H1 (cell line): ENCODE results near the gene FOXP4. TPM values are rescaled to one million over a fixed set of nuclear protein-coding genes. Genes with fewer than 3 reads are reported as not detected.

Source experiments
- CTCF ChIA-PET: fragments of 300-600 bp; sonication (Branson Sonifier 250); formaldehyde crosslinking; loops from one replicate; lab custom pipeline; 2021; ENCODE audit not compliant: partially characterized antibody; lab: Charles Lee
- POLR2A ChIA-PET: fragments of 300-600 bp; sonication (Branson Sonifier 250); formaldehyde crosslinking; loops from one replicate; lab custom pipeline; 2021; ENCODE audit warnings: inconsistent platforms; ENCODE audit not compliant: partially characterized antibody; lab: Charles Lee
- DNase-seq, 2 experiments: peaks; one replicate each; pipeline versions ENCODE4 v3.0.0 to v3.0.0-alpha.2; 2010 to 2022; ENCODE audit warnings: low spot score in 2 of 2, low read depth in 1 of 2, mixed read lengths in 1 of 2
- FAIRE-seq: peaks from 2 replicates; lab custom pipeline; 2011; peaks lifted over from hg19 to GRCh38; lab: Jason Lieb, UNC
- H2AFZ ChIP-seq: 2 replicates; pipeline ENCODE4 v1.8.1; 2012; ENCODE audit warnings: low read length, inconsistent platforms
- H2AK5ac ChIP-seq: 2 replicates; pipeline ENCODE4 v1.6.1; 2013; ENCODE audit warnings: low read depth, low read length
- H2BK120ac ChIP-seq: replicated peaks from 2 replicates; pipeline ENCODE3; 2013; ENCODE audit warnings: low read depth, low read length, inconsistent platforms
- H2BK12ac ChIP-seq: 2 replicates; pipeline ENCODE4 v1.6.1; 2013; ENCODE audit warnings: low read depth, low read length
- H2BK15ac ChIP-seq: 2 replicates; pipeline ENCODE4 v1.6.1; 2013; ENCODE audit warnings: low read length
- H2BK20ac ChIP-seq: 2 replicates; pipeline ENCODE4 v1.6.1; 2013; ENCODE audit warnings: low read length
- H2BK5ac ChIP-seq: 2 replicates; pipeline ENCODE4 v1.6.1; 2013; ENCODE audit warnings: low read depth, low read length
- H3K14ac ChIP-seq: 2 replicates; pipeline ENCODE4 v1.6.1; 2013; ENCODE audit warnings: inconsistent platforms; ENCODE audit not compliant: insufficient read length
- H3K18ac ChIP-seq: 2 replicates; pipeline ENCODE4 v1.6.1; 2013; ENCODE audit warnings: low read length; ENCODE audit errors: extremely low read depth
- H3K23ac ChIP-seq: 2 replicates; pipeline ENCODE4 v1.6.1; 2013; ENCODE audit warnings: inconsistent platforms; ENCODE audit not compliant: insufficient read length
- H3K23me2 ChIP-seq: 2 replicates; pipeline ENCODE4 v1.6.1; 2013; ENCODE audit warnings: low read depth, low read length
- H3K27ac ChIP-seq: 2 replicates; pipeline ENCODE4 v1.6.1; 2011; ENCODE audit warnings: low read depth, low read length, inconsistent platforms
- H3K27me3 ChIP-seq, 4 experiments: replicated peaks in 1 of 4; 1 replicate in 1 of 4; 2 replicates in 3 of 4; pipeline versions ENCODE4 v1.6.1 to v1.8.1; 2011 to 2013; ENCODE audit warnings: low read length in 3 of 4, mild to moderate bottlenecking in 3 of 4, inconsistent platforms in 2 of 4, mixed read lengths in 2 of 4, moderate library complexity in 1 of 4; ENCODE audit not compliant: control insufficient read depth in 3 of 4, insufficient read depth in 3 of 4; ENCODE audit errors: extremely low read depth in 1 of 4
- H3K36me3 ChIP-seq, 4 experiments: 2 replicates each; pipeline versions ENCODE4 v1.6.1 to v1.8.1; 2011 to 2013; ENCODE audit warnings: mild to moderate bottlenecking in 4 of 4, low read length in 3 of 4, moderate library complexity in 2 of 4, control low read depth in 1 of 4, inconsistent platforms in 1 of 4; ENCODE audit not compliant: insufficient read depth in 4 of 4, control insufficient read depth in 2 of 4
- H3K4ac ChIP-seq: replicated peaks from 2 replicates; pipeline ENCODE3; 2013; ENCODE audit warnings: low read length, low read depth, mixed read lengths, inconsistent platforms; ENCODE audit not compliant: insufficient read length
- H3K4me1 ChIP-seq, 4 experiments: replicated peaks in 1 of 4; 1 replicate in 1 of 4; 2 replicates in 3 of 4; pipeline versions ENCODE4 v1.6.1 to v1.8.1; 2011 to 2013; ENCODE audit warnings: low read length in 3 of 4, inconsistent platforms in 2 of 4, mixed read lengths in 1 of 4; ENCODE audit not compliant: insufficient read depth in 4 of 4, control insufficient read depth in 3 of 4
- H3K4me2 ChIP-seq, 2 experiments: 2 replicates each; pipeline versions ENCODE4 v1.6.1 to v1.8.1; 2011 to 2013; ENCODE audit warnings: low read depth in 2 of 2, low read length in 2 of 2, control low read depth in 1 of 2, inconsistent platforms in 1 of 2, mild to moderate bottlenecking in 1 of 2; ENCODE audit not compliant: insufficient read depth in 1 of 2
- H3K4me3 ChIP-seq, 4 experiments: fragments of 200-600, 300-600 bp in 1 of 4; sonication (generic), shearing (Covaris generic), sonication (Bioruptor Twin) in 1 of 4; 2 replicates each; pipeline versions ENCODE4 v1.5.1 to v1.8.1; 2011 to 2016; ENCODE audit warnings: low read length in 4 of 4, low read depth in 3 of 4, control low read depth in 2 of 4, inconsistent platforms in 2 of 4, mild to moderate bottlenecking in 2 of 4, mixed read lengths in 1 of 4, moderate library complexity in 1 of 4; ENCODE audit not compliant: insufficient read depth in 2 of 4; ENCODE audit errors: extremely low read depth in 1 of 4
- H3K56ac ChIP-seq: replicated peaks from 2 replicates; pipeline ENCODE3; 2013; ENCODE audit warnings: low read depth, mild to moderate bottlenecking, mixed read lengths, low read length, inconsistent platforms; ENCODE audit not compliant: insufficient read length
- H3K79me1 ChIP-seq: 2 replicates; pipeline ENCODE4 v1.6.1; 2013; ENCODE audit warnings: low read depth, low read length, control low read depth
- H3K79me2 ChIP-seq, 2 experiments: 2 replicates each; pipeline versions ENCODE4 v1.6.1 to v1.8.1; 2012 to 2013; ENCODE audit warnings: low read length in 2 of 2, mild to moderate bottlenecking in 2 of 2, inconsistent platforms in 1 of 2; ENCODE audit not compliant: insufficient read depth in 2 of 2, control insufficient read depth in 1 of 2
- H3K9ac ChIP-seq, 4 experiments: replicated peaks in 1 of 4; 1 replicate in 1 of 4; 2 replicates in 3 of 4; pipeline versions ENCODE4 v1.6.1 to v1.8.1; 2011 to 2013; ENCODE audit warnings: low read depth in 3 of 4, low read length in 3 of 4, control low read depth in 2 of 4, mild to moderate bottlenecking in 2 of 4, moderate library complexity in 2 of 4, inconsistent platforms in 1 of 4; ENCODE audit errors: extremely low read depth in 1 of 4
- H3K9me3 ChIP-seq, 2 experiments: 2 replicates each; pipeline versions ENCODE4 v1.6.1 to v1.8.1; 2012 to 2013; ENCODE audit warnings: mild to moderate bottlenecking in 2 of 2, moderate library complexity in 2 of 2, control low read depth in 1 of 2, inconsistent platforms in 1 of 2, low read depth in 1 of 2, low read length in 1 of 2, mixed read lengths in 1 of 2; ENCODE audit not compliant: insufficient read depth in 2 of 2
- H4K20me1 ChIP-seq, 2 experiments: replicated peaks in 1 of 2; 2 replicates each; pipeline versions ENCODE3 to v1.8.1; 2011 to 2013; ENCODE audit warnings: inconsistent platforms in 2 of 2, low read length in 2 of 2, mild to moderate bottlenecking in 1 of 2; ENCODE audit not compliant: insufficient read depth in 2 of 2, control insufficient read depth in 1 of 2
- H4K5ac ChIP-seq: 2 replicates; pipeline ENCODE4 v1.6.1; 2013; ENCODE audit warnings: low read length, low read depth, mixed read lengths, inconsistent platforms; ENCODE audit not compliant: insufficient read length
- H4K8ac ChIP-seq: 2 replicates; pipeline ENCODE4 v1.8.0; 2013; ENCODE audit warnings: mild to moderate bottlenecking, moderate library complexity, low read length, inconsistent platforms; ENCODE audit not compliant: insufficient read depth; ENCODE audit errors: extremely low read depth
- H4K91ac ChIP-seq: replicated peaks from 2 replicates; pipeline ENCODE3; 2013; ENCODE audit warnings: low read length, mixed read lengths, inconsistent platforms; ENCODE audit not compliant: insufficient read length
- BRCA1 ChIP-seq: IDR thresholded peaks from 2 replicates; pipeline ENCODE4 v1.6.1; 2012; ENCODE audit warnings: low read depth, low read length, improper control_type of control experiment
- CHD1 ChIP-seq: IDR thresholded peaks from 2 replicates; pipeline ENCODE4 v1.6.1; 2012; ENCODE audit warnings: low read depth, low read length, improper control_type of control experiment
- EP300 ChIP-seq, 2 experiments: IDR thresholded peaks; 1 replicate in 1 of 2; 2 replicates in 1 of 2; pipeline ENCODE4 v1.6.1; 2011 to 2012; ENCODE audit warnings: low read depth in 2 of 2, low read length in 2 of 2, mild to moderate bottlenecking in 2 of 2, borderline replicate concordance in 1 of 2, inconsistent platforms in 1 of 2, moderate library complexity in 1 of 2
- GABPA ChIP-seq: IDR thresholded peaks from 2 replicates; pipeline ENCODE4 v1.6.1; 2011; ENCODE audit warnings: mild to moderate bottlenecking, low read length, moderate library complexity, borderline replicate concordance; ENCODE audit not compliant: insufficient read depth
- JUND ChIP-seq: IDR thresholded peaks from 2 replicates; pipeline ENCODE4 v1.6.1; 2011; ENCODE audit warnings: mild to moderate bottlenecking, improper control_type of control experiment, low read length
- WGBS, 2 experiments: shearing (Covaris generic) in 1 of 2; methylation state at CpG; one replicate each; pipeline versions ENCODE4 v1.1.6 to v1.1.7; 2013 to 2015; ENCODE audit warnings: low lambda C conversion rate in 2 of 2, mixed read lengths in 2 of 2, inconsistent platforms in 1 of 2, low coverage in 1 of 2, missing lambda C conversion rate in 1 of 2; ENCODE audit not compliant: insufficient replicate concordance in 2 of 2, insufficient coverage in 1 of 2, insufficient read length in 1 of 2; ENCODE audit errors: extremely low coverage in 1 of 2, missing lambda C conversion rate in 1 of 2; 5-methylcytosine and 5-hydroxymethylcytosine counted together
- polyA plus RNA-seq, 7 experiments: library from polyadenylated mRNA; depleted of rRNA in 3 of 7; stranded (reverse) in 5 of 7; unstranded in 2 of 7; fragments of >200 nt in 5 of 7; fragments of 200-250 nt in 2 of 7; gene quantifications; 1 replicate in 5 of 7; 2 replicates in 1 of 7; 4 replicates in 1 of 7; pipeline versions ENCODE4 v1.2.1 to v1.2.3, GENCODE V29; 2011 to 2013; ENCODE audit warnings: missing spikeins in 2 of 7, mixed read lengths in 2 of 7
- total RNA-seq: library from RNA; stranded (reverse); fragmentation: NEBNext Ultra II Directional; extraction: Animal tissue kit (Norgen Biotek cat#: 25700); gene quantifications from 2 replicates; pipeline ENCODE4 v1.2.1, GENCODE V29; 2021

The FOXP4 gene
- total and polyA plus RNA-seq, 2 of the 8 experiments (the other 6 are each of a cell fraction or from before 2014, with no cell fraction given), result 4.8 to 13.3 TPM

DNA sequence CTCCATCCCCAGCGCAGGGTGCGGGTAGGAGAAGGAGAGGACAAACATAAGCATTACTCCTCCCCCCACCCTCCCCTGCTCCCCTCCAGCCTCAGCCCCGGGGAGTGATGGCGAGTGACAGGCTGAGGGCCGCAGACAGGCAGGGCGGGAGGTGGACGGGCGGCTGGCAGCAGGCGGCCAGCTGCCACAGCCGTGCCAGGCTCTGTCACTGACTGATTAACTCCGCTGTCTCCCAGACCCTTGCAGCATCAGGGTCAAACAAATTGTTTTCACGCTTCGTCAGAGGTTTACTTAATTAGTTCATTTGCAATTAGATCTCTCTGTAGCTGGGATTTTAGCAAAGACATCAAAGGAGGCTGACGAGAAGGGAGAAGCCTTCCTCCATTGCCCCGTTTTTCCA lies 41.9 kb downstream of the FOXP4 start:
- POLR2A ChIA-PET, result interaction anchor here (1.2 to 2.4 kb wide), 4 partner anchors 9 to 40 kb away, joined by 3 to 7 read pairs (median 4); no protein-coding TSS in a partner anchor
- Histone ChIP-seq H3K56ac (no peak overlapping the region), H3K9me3 (no peaks in the 10 kb centered on the region), H2BK5ac (peak overlapping the region; percentile 9; the same call in 1 of the 2 replicates), H3K4me3 (no peak overlapping the region), H3K14ac (no peak overlapping the region), H3K23ac (no peak overlapping the region), H3K4me1 (peaks cover 3 to 36% (median 25%) of the 10 kb centered on the region in 4 experiments), H4K91ac (no peak overlapping the region), H2BK20ac (no peak overlapping the region), H3K4ac (no peak overlapping the region), H3K23me2 (no peaks in the 10 kb centered on the region), H2BK15ac (no peak overlapping the region), H3K79me2 (no peaks in the 10 kb centered on the region), H3K36me3 (peaks cover 0 to 4% (median 2%) of the 10 kb centered on the region in 4 experiments; a peak in 3 of 8 replicates), H3K79me1 (no peaks in the 10 kb centered on the region), H3K27me3 (no peaks in the 10 kb centered on the region), H4K20me1 (peaks cover 0 to 4% of the 10 kb centered on the region in 2 experiments), H3K27ac (no peak overlapping the region), H2AK5ac (no peak overlapping the region), H4K5ac (no peak overlapping the region), H2AFZ (no peak overlapping the region), H3K18ac (no peak overlapping the region), H4K8ac (no peak overlapping the region), H3K9ac (no peak overlapping the region), H2BK12ac (no peak overlapping the region), H2BK120ac (no peak overlapping the region), H3K4me2 (no peak overlapping the region)
- CTCF ChIA-PET, result interaction anchor here (0.8 to 27.7 kb wide), 18 partner anchors 8 to 220 kb away, joined by 3 to 361 read pairs (median 7); no protein-coding TSS in a partner anchor
- TF ChIP-seq EP300 (IDR thresholded peaks at IDR 0.05; ENCODE audit: borderline replicate concordance in 1 of 2, low read depth in 2 of 2, low read length in 2 of 2), result no peak
- no peak for TF ChIP-seq JUND
- TF ChIP-seq CHD1, result no peak
- TF ChIP-seq BRCA1, result no peak
- no peak for TF ChIP-seq GABPA
- WGBS, 2 experiments, result 88% methylated on average over 13 of the region's 15 CpGs; no CpG with 5 or more reads in 1 of the 2 experiments
- no peak for DNase-seq
- FAIRE-seq, result no peak
